ENCODE results near the gene MED7. TPM values are rescaled to one million over a fixed set of nuclear protein-coding genes. Genes with fewer than 3 reads are reported as not detected.

The MED7 gene
- total and polyA plus RNA-seq, 4 donors, result 4.1 to 9.2 (median 6.1) TPM

DNA sequence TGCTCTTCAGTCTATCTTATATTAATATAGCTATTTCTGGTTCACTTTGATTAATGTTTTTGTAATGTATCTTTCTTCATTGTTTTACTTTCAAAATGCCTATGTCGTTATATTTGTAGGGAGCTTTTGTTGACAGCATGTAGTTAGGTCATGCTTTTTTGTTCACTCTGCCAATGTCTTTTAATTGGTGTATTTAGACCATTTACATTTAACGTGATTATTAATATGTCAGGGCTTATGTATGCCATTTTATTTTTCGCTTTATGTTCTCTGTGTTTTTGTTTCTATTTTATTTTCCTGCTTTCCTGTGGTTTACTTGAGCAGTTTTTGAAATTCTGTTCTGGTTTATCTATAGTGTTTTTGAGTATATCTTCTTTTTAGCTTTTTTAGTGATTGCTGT is 12.6 kb upstream of the MED7 start:
- Histone ChIP-seq H3K27me3 (ENCODE audit: control insufficient read depth in 4 of 4, insufficient read depth in 4 of 4, low read length in 3 of 4) (peaks cover 0 to 3% (median 1%) of the 10 kb centered on the region in 4 donors), H3K9me3 (ENCODE audit: control insufficient read depth in 4 of 4, low read length in 3 of 4) (no peaks in the 10 kb centered on the region), H3K4me3 (ENCODE audit: low read depth in 1 of 3, low read length in 3 of 3) (no peak overlapping the region), H3K27ac (ENCODE audit: low read depth in 1 of 2, low read length in 2 of 2) (no peak overlapping the region), H3K36me3 (ENCODE audit: control insufficient read depth in 4 of 4, insufficient read depth in 3 of 4, low read depth in 1 of 4, low read length in 3 of 4) (no peaks in the 10 kb centered on the region), H3K9ac (ENCODE audit: low read depth in 1 of 2, low read length in 2 of 2) (no peak overlapping the region), H3K4me1 (ENCODE audit: control insufficient read depth in 4 of 4, insufficient read depth in 4 of 4, low read length in 3 of 4) (no peaks in the 10 kb centered on the region)
- no peak for TF ChIP-seq NR2F2 (IDR thresholded peaks at IDR 0.05)
- TF ChIP-seq HNF4A (conservative IDR thresholded peaks at IDR 0.05), result no peak
- no peak for TF ChIP-seq EGR1 (IDR thresholded peaks at IDR 0.05; ENCODE audit: low read depth in 2 of 2)
- no peak for TF ChIP-seq RAD21 (IDR thresholded peaks at IDR 0.05)
- TF ChIP-seq JUND (IDR thresholded peaks at IDR 0.05), result no peak
- TF ChIP-seq ATF3 (IDR thresholded peaks at IDR 0.05), result no peak
- no peak for TF ChIP-seq HNF4G (IDR thresholded peaks at IDR 0.05)
- TF ChIP-seq ZBTB33 (IDR thresholded peaks at IDR 0.05), result no peak
- TF ChIP-seq GABPA (IDR thresholded peaks at IDR 0.05 in 1 of 2, conservative IDR thresholded peaks at IDR 0.05 in 1 of 2), result no peak
- TF ChIP-seq, protein P1, sequence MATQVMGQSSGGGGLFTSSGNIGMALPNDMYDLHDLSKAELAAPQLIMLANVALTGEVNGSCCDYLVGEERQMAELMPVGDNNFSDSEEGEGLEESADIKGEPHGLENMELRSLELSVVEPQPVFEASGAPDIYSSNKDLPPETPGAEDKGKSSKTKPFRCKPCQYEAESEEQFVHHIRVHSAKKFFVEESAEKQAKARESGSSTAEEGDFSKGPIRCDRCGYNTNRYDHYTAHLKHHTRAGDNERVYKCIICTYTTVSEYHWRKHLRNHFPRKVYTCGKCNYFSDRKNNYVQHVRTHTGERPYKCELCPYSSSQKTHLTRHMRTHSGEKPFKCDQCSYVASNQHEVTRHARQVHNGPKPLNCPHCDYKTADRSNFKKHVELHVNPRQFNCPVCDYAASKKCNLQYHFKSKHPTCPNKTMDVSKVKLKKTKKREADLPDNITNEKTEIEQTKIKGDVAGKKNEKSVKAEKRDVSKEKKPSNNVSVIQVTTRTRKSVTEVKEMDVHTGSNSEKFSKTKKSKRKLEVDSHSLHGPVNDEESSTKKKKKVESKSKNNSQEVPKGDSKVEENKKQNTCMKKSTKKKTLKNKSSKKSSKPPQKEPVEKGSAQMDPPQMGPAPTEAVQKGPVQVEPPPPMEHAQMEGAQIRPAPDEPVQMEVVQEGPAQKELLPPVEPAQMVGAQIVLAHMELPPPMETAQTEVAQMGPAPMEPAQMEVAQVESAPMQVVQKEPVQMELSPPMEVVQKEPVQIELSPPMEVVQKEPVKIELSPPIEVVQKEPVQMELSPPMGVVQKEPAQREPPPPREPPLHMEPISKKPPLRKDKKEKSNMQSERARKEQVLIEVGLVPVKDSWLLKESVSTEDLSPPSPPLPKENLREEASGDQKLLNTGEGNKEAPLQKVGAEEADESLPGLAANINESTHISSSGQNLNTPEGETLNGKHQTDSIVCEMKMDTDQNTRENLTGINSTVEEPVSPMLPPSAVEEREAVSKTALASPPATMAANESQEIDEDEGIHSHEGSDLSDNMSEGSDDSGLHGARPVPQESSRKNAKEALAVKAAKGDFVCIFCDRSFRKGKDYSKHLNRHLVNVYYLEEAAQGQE (IDR thresholded peaks at IDR 0.05), result no peak
- no peak for TF ChIP-seq FOXA2 (IDR thresholded peaks at IDR 0.05)
- no peak for TF ChIP-seq MAX (IDR thresholded peaks at IDR 0.05)
- TF ChIP-seq YY1 (IDR thresholded peaks at IDR 0.05), result no peak
- no peak for TF ChIP-seq FOXA1 (IDR thresholded peaks at IDR 0.05)
- TF ChIP-seq TAF1 (conservative IDR thresholded peaks at IDR 0.05), result no peak
- TF ChIP-seq, protein P2, sequence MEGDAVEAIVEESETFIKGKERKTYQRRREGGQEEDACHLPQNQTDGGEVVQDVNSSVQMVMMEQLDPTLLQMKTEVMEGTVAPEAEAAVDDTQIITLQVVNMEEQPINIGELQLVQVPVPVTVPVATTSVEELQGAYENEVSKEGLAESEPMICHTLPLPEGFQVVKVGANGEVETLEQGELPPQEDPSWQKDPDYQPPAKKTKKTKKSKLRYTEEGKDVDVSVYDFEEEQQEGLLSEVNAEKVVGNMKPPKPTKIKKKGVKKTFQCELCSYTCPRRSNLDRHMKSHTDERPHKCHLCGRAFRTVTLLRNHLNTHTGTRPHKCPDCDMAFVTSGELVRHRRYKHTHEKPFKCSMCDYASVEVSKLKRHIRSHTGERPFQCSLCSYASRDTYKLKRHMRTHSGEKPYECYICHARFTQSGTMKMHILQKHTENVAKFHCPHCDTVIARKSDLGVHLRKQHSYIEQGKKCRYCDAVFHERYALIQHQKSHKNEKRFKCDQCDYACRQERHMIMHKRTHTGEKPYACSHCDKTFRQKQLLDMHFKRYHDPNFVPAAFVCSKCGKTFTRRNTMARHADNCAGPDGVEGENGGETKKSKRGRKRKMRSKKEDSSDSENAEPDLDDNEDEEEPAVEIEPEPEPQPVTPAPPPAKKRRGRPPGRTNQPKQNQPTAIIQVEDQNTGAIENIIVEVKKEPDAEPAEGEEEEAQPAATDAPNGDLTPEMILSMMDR (IDR thresholded peaks at IDR 0.05; ENCODE audit: low read depth, low read length, missing input control), result no peak
- no peak for DNase-seq (ENCODE audit: low spot score)
- 79% methylated on average over 3 of the region's 3 CpGs for WGBS

DNA sequence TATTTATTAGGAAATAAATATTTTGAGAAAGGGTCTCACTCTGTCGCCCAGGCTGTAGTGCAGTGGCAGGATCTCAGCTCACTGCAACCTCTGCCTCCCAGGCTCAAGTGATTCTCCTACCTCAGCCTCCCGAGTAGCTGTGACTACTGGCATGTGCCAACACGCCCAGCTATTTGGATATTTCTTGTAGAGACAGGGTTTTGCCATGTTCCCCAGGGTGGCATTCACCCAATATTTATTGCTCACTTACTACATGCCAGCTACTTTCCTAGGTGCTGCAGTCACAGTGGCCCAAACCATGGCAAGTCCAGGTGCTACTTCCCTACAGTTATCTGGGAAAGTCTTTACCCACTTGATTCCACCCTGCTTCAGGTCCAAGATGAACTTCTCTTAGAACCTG is 8.3 kb upstream of the MED7 start:
- TF ChIP-seq SP1 (IDR thresholded peaks at IDR 0.05) (no peak), MAX (IDR thresholded peaks at IDR 0.05) (no peak), ZBTB33 (IDR thresholded peaks at IDR 0.05) (no peak), RAD21 (IDR thresholded peaks at IDR 0.05) (no peak), YY1 (IDR thresholded peaks at IDR 0.05) (no peak), NR2F2 (IDR thresholded peaks at IDR 0.05) (no peak), FOXA2 (IDR thresholded peaks at IDR 0.05) (no peak), JUND (IDR thresholded peaks at IDR 0.05) (no peak), RXRA (IDR thresholded peaks at IDR 0.05) (no peak), HNF4G (IDR thresholded peaks at IDR 0.05) (no peak)
- TF ChIP-seq, protein P1 (IDR thresholded peaks at IDR 0.05), result no peak
- Histone ChIP-seq H3K4me1 (ENCODE audit: control insufficient read depth in 4 of 4, insufficient read depth in 4 of 4, low read length in 3 of 4) (no peaks in the 10 kb centered on the region), H3K27me3 (ENCODE audit: control insufficient read depth in 4 of 4, insufficient read depth in 4 of 4, low read length in 3 of 4) (no peaks in the 10 kb centered on the region), H3K9ac (ENCODE audit: low read depth in 1 of 2, low read length in 2 of 2) (no peak overlapping the region), H3K27ac (ENCODE audit: low read depth in 1 of 2, low read length in 2 of 2) (no peak overlapping the region), H3K36me3 (ENCODE audit: control insufficient read depth in 4 of 4, insufficient read depth in 3 of 4, low read depth in 1 of 4, low read length in 3 of 4) (no peaks in the 10 kb centered on the region), H3K4me3 (ENCODE audit: low read depth in 1 of 3, low read length in 3 of 3) (no peak overlapping the region), H3K9me3 (ENCODE audit: control insufficient read depth in 4 of 4, low read length in 3 of 4) (no peaks in the 10 kb centered on the region)
- no peak for DNase-seq (ENCODE audit: low spot score)
- 95% methylated on average over 3 of the region's 3 CpGs for WGBS
